NCI-H82 treated with DMSO at 0.1 percent for 48 hours (cell line): Measurements from ENCODE around the gene SUSD2.
A peak's percentile ranks its signal among the peaks of the same experiment; 100 is the strongest.

Experiments used
- DNase-seq: peaks from one replicate; lab custom pipeline; 2025; ENCODE audit not compliant: unreplicated experiment; lab: John Stamatoyannopoulos, UW

Gene SUSD2

DNA sequence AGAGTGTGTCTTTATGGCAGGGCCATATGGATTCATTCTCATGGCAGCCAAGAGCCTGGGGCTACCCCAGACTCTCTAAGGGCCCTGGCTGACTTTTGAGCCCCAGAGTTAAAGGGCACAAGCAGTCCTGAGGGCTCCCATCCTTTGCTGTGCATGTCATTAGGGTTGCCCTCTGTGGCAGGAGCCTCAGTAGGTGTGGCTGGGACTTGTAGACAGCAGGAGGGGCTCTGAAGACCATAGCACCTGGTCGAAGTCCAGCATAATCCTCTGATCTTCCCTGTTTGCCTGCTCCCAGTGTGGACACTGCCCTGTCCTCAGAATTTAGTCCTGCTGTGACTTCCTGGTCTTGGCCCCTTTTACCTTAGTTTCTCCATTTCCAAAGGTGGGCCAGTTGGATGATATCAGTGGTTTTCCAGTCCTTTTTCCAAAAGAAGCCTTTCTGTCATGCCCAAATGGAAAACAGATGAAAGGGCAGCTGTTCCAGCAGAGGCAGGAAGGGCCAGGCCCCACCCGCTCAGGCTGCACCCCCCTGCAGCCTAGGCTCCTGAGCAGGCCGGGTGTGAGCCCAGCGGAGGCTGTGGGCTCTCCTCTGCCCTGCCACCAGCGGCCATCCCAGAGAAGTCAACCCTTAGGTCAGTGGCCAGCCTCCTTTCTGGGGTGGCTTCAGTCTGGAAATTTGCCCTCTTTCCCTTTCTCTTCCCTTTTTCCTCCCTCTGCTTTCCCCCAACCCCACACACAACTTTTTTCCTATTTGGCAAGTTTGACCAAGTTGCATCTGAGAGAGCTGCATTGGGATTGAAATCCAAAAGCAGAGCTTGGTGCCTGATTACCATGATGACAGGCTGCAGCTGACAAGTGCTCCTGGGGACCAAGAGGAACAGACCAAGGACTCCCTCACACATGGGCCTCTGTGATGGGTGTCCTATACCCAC is 32.8 kb upstream of the SUSD2 start:
- no peak for DNase-seq

DNA sequence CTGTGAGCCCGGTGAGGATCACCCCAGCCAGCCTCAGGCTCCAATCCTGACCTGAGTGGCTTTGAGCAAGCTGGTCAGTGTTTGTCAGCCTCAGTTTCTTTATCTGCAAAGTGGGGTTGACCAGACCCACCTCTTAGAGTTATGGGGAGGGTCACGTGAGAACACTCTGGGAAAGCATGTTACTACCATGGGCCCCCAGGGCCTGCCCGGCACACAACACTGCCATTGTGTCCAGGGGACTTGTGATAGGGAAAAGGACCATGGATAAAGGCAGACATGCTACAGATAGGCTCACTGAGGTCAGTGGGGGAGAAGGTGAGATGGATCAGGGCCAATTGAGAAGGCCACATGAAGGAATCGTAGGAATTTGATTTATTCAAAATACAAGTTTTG is 32.1 kb upstream of the SUSD2 start:
- DNase-seq: no peak

DNA sequence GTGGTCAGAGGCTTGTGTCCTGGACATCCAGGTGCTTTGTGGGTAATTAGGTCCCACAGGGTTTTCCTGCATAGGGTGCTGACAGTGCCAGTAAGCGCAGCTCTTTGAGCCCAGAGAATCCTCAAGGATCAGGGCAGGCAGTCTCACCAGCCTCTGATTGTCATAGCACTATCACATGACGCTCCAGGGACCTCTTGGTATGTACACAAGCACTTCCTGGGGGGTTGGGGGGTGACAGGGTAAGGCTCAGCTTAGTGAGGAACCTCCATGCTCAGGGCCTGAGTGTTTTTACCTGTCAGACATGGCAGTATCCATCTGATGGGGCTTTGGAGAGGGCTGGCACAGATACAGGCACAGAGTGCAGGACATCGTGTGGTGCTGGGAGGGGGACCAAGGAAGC is 27.9 kb upstream of the SUSD2 start:
- DNase-seq: no peak

DNA sequence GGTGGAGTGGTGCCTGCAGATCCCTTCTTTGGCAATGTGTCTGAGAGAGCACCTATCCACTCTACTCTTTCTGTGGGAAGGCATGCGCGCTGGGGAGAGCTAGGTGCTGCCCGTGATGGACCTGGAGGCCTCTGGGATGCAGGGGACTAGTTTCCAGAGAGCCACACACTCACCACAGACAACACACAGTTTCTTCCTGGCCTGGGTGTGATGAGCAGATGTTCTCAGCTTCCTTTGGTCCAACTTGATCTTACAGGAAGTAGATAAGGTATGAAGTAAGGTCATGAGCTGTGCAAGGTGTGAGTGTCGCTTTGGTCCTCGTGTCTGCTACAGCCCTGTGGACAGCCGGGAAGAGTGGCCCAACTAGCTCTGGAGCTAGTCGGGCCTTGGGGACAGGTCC is 27.3 kb upstream of the SUSD2 start:
- no peak for DNase-seq

DNA sequence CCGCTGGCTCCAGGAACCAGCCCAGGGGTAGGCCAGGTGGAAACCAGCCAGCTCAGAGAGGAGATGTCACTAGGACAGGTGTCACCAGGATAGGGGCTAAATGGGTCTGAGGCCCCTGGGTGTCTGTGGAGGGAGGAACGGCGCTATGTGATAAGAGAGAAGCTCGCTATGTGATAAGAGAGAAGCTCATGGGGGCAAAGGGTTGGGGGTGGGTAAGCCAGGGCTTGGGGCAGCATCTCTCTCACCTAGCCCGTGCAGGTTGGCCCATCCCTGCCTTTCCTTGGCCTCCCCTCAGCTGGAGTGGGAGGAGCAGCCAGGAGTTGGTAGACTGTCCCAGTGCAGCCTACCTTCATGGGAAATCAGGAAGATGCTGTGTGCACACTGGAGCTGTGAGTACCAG is 26.5 kb upstream of the SUSD2 start:
- DNase-seq: no peak

DNA sequence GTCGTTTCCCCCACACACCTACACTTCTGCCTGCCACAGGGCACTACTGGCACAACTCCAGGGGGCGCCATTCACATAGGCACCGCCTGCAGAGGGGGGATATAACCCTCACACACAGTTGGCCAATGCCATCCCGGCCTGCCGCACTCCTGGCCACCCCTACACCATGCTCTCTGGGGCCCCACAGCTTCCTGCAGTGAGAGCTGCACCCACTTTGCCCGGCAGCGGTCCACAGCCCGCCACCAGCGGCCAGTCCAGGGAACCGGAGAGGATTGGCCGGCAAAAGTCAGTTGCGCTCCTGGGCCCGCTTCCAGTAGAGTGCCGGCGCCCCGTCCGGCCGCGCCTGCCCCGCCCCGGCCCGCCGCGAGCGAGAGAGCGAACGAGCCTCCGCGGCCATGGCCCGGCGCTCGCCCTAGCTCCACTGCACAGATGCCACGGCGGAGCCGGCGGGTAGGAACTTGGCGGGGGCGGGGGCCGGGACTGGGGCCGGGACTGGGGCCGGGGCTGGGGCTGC is 25.6 kb upstream of the SUSD2 start:
- DNase-seq: no peak

DNA sequence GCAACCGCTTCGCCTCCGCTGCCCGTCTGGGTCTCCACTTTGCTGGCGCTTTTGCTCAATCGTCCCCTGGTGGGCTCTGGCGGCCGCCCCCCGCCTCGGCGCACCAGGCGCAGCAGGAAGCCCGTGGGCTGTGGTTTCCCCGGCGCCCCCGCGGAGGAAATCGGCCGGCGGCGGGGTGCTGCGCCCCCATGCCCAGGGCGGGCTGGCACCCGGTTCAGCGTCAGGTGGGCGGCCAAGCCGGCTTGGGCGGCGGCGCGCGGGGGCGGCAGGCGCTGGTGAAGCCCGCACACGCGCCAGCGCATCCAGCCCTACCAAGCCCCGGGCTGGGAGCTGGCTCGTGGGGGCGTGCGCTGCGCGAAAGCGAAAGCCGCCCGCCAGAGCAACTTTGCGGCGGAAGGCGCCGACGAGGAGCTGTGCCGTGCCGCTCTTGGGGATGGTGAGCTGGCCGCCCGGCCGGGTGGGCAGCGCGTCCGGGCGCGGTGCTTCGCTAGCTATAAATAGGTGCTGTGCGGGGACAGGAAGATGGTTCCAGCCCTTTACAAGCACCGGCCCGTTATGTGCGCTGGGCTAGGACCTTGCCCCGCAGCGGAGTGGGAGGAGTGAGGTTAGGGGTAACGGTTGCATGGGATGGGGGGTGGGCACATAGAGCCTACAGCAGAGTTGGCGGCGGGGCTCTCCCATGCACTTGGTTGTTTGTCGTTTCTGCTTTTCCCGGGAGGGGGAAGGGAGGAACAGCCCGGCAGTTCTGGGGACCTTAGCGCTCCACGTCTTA is 25.0 kb upstream of the SUSD2 start:
- DNase-seq: no peak

DNA sequence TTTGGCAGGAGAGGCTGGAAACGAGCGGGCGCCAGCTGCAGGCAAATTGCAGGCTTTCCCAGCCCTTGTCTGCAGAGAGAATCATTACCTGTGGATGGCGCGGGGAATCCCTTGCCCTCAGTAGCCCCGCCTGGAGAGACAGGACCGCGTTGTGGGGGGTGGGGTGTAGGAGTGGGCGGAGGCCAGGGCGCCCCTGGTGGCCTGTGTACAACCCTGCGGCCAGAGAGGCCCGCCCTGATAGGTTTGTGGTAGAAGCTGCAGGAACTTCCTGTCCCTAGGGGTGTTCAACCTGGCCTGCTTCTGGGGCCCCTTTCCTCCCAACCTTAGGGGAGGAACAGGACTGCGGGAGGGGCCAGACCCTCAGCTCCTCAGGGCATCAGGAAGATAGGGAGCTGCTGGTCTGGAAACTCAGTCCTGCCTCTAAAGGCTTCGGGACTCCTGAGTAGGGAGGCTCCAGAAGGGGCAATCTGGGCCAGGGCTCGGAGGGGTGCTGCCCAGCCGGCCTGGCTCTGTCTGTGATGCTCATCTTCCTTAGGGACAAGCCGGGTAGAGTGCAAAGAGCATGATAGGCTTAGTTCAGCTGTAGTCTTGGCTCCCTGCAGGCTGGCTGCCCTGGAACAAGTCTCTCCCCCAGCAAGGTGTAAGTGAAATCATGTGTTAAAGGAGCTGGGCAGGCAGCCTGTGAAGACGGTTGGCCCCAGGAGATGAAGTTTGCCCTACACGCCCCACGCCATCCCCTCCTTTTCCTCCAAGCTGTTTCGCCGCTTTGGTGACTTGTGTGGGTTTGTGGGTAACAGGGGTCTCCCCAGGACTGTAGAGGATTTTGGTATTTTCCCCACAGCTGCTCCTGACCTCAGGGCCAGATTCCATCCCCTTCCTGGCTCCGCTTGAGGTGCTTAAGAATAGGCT is 24.1 kb upstream of the SUSD2 start:
- DNase-seq: peak; percentile 82

DNA sequence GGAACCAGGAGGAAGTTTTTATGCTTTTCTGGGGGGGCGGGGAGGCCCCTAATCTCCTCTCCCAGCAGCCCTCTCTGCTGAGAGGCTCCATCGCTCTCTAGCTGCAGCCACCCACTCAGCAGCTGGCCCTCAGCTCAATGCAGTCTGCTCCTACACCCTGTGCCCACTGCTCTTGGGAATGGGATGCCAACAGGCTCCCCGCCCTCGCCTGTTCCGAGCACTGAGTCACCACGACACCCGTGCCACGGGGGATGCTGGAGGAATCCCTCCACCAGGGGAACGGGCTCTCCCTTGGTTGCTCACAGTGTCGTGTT is 23.5 kb upstream of the SUSD2 start:
- no peak for DNase-seq

DNA sequence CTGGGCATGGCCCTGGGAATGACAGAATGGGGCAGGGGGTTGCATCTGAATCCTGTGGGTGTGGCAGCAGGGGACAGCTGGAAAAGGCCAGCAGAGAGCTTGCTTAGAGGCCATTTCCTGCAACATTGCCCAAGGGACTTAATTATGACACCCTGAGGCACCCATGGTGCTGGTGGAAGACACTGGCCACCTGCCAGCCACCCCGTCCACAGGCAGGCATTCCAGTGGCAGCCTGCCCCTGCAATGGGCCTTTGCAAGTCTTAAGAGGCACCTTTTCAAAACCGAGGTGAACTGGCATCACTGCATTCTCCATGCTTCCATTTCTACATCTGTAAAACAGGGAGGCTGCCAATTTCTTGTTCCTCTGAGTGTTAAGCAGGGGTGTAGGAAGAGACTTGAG is 21.6 kb upstream of the SUSD2 start:
- no peak for DNase-seq

DNA sequence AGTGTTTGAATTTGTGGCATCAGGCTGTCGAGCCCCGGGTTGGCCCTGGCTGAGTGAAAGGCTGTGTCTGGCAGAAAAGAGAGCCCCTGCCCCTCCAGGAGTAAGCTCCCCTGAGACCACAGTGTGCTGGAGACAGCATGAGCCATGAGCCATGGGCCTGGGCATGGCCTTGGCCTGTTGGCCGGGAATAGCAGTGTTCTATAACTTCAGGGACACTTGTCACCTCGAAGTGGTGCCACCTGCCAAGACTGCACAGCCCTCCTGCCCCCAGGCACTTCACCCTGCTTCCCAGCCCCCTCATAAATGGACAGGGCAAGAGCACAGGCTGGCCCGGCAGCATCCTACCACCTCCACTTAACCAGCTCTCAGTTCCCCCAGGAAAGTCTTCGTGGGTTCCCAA is 20.7 kb upstream of the SUSD2 start:
- DNase-seq: no peak

DNA sequence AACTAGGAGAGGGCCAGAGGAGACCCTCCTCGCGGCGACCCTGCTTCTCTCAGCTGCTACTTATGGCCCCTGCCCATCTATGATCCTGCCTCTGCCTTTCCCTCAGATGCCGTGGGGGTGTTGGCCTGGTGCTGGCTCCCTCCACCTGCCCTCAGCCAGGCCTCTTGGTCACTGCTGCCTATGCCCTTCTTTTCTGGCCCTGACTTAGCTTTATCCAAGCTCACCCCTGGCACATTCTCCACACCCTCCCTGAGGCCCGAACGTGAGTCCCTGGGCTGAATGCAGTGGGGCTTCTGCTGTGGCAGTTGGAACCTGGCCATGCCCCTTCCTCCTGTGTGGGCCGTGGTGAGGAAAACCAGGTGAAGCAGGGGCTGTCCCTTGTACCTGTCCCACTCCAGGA is 19.8 kb upstream of the SUSD2 start:
- no peak for DNase-seq

DNA sequence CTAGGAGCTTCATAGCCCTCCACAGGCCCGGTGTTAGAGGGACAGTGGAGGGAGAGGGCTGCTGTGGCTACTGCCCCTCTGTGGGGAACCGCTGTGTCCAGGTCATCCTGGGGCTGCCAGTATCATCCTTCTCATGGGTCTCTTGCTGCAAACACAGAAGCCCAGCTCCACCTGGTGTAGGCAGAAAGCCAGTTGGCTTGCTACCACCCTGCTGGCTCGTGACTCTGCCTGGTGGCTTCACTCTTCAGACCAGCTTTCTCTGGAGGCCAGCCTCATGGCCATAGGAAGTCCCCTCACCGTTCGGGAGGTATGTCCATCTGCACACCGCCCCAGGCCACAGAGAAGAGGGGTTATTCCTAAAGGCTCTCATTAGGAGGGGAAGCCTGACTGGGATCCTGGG is 19.4 kb upstream of the SUSD2 start:
- no peak for DNase-seq

DNA sequence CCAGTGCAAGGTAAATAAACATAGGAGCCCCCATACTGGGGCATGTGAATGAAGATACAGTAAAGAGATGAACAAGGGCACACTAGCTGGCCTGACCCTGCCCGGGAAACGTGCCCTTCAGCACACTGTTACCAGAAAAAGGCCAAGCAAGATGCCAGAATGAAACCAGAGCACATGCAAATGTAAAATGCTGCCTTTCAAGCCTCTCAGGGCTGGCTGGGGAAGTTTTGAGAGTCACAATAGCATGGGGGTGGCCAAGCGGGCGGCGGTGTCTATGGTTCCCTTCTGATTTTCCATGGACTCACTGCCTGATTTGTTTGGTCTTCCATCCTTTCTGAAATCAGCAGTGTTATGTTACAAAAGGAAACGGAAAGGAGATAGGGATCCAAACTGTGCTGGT is 18.9 kb upstream of the SUSD2 start:
- DNase-seq: no peak

DNA sequence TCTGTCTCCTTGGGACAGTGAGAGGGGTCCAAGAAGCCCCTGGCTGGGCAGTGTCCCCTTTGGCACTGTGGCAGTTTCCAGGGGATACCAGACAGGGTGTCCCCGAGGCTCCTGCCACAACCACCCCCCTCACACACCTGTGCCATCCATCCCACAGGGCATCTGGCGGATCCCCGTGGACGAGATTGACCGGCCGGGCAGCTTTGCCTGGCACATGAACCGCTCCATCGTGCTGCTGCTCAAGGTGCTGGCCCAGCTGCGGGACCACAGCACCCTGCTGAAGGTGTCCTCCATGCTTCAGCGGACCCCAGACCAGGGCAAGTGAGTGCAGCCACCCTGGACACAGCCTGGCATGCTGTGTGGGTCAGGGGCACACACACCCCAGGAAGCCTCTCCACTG is 17.0 kb upstream of the SUSD2 start:
- DNase-seq: no peak

DNA sequence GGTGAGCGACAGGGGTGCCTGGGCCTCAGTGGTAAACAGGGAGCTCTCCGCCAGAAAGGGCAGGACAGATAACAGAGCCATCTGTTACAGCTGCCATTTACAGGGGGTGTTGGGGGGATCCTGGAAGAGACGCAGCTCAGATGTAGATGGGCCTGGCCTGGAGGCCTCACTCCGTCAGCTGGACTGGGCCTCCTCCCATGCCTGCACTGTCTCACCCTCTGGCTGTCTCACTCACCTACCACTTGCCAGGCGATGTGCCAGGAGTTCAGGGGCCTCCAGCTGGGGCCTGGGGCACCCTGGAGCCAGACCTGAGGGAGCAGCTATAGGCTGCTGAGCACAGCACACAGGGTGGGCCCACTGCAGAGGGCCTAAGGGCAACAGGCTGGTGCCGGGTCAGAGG is 16.3 kb upstream of the SUSD2 start:
- DNase-seq: no peak

DNA sequence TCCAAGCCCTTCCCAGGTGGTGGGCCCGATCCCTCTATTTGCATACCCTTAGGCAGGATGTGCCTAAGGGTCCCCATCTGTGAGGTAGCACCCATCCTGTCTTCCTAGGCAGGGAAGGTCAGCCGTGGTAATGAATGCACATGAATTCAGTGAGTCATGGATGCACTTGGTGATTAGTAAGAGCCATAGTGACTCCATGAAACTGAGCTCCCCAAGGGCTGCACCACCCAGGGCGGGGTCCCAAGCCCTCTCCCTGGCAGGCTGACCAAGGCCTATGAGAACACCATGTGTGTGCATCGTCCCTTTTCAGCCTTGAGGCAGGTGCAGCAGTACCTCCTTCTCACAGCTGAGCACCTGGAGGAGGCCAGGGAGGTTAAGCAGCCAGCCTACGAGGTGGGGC is 15.6 kb upstream of the SUSD2 start:
- no peak for DNase-seq

DNA sequence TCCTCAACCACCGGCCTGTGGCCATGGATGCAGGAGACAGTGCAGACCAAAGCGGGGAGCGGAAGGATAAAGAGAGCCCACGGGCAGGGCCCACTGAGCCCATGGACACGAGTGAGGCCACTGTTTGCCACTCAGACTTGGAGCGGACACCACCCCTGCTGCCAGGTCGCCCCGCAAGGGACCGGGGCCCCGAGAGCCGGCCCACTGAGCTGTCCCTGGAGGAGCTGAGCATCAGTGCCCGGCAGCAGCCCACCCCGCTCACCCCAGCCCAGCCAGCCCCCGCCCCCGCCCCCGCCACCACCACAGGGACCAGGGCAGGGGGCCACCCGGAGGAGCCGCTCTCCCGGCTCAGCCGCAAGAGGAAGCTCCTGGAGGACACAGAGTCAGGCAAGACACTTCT is 14.5 kb upstream of the SUSD2 start:
- DNase-seq: no peak

DNA sequence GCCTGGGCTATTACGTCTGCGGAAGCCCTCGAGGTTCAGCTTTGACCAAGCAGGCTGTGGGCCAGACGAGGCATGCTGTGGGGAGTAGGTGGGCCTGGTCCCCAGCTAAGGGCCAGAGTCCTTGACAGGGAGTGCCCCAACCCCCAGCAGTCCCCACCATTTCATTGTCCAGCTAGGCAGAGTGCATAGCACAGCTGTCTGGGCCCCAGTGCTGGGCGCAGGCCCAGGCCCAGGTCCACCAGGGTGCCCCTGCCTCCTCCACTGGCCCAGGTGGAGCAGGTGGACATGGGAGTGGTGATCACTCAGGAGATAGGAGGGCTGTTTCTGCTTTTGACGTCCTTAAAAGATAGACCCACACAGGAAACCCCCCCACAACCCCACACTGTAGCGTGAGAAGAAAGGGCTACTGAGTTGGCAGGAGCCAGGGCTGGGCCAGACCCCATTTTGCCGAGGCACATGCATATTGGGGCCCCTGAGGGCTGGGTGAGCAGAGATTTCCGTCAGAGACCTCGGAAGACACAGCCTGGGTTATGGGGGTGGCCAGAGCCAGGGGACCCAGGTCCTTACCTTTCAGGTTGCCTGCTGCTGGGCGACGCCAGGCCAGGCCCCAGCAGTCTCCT is 11.7 kb upstream of the SUSD2 start:
- DNase-seq: no peak

DNA sequence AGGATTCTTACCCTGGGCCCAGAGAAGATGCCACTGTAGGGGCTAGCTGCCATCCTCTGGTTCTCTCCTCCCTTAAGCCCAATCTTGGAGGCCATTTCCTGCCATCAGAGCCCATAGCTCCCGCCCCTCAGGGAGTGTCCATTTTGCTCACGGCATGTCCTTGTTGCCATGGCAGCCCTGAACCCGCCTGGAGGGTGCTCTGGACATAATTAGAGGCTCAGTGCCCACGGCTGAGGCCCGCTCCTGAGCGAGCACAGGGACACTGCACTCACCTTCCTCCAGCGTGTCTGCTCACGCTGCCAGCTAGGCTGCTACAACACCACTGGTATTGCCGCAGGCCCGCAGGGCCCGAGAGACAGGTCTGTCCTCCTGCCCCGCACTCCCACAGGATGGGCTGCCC is 11.1 kb upstream of the SUSD2 start:
- DNase-seq: no peak

DNA sequence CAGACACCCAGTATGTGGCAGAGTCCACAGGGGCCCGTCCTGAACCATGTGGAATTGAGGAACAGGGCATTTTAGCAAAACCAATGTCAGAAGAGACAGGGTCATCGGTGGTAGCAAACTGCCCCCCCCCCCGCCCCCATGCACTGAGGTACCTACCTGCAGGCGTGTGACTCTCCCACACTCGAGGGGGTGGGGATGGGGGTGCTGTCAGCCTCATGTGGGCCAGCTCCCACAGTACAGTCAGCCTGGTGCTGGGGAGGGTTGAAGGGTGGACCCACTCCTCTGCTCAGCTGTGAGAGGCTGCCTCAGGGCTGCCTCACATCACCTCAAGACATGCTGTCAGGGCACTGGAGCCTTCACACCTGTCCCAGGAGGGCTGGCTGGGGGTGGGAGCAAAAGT is 10.7 kb upstream of the SUSD2 start:
- DNase-seq: no peak
